Measurements from ENCODE around the gene AREL1.

Gene AREL1

DNA sequence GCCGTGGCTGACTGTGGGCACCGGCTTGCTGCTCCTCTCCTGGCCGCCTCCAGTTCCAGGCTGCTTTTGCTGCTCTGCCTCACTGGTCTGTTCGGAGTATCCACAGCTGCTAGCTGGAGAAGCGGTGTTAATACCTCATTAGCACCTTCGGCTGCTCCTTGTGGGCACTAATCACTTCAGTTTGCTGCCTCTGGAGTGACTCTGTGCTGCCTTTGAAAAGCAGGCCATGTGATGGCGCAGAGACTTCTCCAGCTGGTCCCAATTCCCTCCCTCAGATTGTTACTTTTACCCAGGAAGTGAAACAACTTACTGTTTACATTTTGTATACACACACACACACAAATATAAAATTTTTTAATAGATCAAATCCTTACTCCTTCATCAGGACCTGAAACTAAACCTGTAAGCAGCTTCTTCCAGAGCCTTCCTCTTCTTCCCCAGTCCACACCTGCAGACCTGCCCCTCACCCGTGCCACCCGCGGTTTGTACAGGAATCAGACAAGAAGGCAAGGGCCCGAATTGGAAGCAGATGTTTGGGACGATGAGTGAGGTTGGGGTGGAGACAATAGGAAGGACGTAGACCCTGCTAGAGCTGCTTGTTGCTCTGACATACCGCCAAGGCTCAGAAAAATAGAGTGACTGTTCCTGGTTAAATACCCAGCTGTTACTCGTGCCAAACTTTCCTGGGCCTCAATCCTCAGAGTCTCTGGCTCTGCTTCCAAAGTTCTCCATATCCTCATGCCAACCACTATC lies 59.3 kb downstream of the AREL1 start (continued):
- TF ChIP-seq ZNF174 (tag by site-specific recombination; IDR thresholded peaks at IDR 0.05) (no peak), ZNF768 (tag by site-specific recombination; IDR thresholded peaks at IDR 0.05) (no peak)
- TF ChIP-seq, protein P1, sequence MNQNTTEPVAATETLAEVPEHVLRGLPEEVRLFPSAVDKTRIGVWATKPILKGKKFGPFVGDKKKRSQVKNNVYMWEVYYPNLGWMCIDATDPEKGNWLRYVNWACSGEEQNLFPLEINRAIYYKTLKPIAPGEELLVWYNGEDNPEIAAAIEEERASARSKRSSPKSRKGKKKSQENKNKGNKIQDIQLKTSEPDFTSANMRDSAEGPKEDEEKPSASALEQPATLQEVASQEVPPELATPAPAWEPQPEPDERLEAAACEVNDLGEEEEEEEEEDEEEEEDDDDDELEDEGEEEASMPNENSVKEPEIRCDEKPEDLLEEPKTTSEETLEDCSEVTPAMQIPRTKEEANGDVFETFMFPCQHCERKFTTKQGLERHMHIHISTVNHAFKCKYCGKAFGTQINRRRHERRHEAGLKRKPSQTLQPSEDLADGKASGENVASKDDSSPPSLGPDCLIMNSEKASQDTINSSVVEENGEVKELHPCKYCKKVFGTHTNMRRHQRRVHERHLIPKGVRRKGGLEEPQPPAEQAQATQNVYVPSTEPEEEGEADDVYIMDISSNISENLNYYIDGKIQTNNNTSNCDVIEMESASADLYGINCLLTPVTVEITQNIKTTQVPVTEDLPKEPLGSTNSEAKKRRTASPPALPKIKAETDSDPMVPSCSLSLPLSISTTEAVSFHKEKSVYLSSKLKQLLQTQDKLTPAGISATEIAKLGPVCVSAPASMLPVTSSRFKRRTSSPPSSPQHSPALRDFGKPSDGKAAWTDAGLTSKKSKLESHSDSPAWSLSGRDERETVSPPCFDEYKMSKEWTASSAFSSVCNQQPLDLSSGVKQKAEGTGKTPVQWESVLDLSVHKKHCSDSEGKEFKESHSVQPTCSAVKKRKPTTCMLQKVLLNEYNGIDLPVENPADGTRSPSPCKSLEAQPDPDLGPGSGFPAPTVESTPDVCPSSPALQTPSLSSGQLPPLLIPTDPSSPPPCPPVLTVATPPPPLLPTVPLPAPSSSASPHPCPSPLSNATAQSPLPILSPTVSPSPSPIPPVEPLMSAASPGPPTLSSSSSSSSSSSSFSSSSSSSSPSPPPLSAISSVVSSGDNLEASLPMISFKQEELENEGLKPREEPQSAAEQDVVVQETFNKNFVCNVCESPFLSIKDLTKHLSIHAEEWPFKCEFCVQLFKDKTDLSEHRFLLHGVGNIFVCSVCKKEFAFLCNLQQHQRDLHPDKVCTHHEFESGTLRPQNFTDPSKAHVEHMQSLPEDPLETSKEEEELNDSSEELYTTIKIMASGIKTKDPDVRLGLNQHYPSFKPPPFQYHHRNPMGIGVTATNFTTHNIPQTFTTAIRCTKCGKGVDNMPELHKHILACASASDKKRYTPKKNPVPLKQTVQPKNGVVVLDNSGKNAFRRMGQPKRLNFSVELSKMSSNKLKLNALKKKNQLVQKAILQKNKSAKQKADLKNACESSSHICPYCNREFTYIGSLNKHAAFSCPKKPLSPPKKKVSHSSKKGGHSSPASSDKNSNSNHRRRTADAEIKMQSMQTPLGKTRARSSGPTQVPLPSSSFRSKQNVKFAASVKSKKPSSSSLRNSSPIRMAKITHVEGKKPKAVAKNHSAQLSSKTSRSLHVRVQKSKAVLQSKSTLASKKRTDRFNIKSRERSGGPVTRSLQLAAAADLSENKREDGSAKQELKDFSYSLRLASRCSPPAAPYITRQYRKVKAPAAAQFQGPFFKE (tag by site-specific recombination; IDR thresholded peaks at IDR 0.05; ENCODE audit: borderline replicate concordance): no peak

DNA sequence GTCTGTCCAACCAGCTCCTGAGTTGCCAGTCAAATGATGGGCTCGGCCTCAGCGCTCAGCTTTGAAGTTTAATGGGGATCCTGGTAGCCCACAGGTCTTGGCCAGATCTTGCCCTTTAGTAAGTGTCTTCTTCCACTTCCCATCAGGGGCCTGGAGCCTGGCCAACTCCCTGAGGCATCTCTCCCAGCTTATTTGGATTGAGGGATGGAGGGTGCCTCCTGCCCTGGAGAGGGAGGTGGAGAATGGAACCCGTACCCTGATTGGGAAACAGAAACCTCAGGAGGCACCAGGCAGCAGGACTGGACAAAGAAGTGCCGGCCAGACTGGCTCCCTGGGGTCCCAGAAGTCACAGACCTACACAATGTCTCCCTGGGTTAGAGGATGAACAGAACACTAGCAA lies 60.3 kb downstream of the AREL1 start:
- Histone ChIP-seq H3K9me3 (ENCODE audit: control insufficient read depth, insufficient read depth, low read depth, low read length) (no peaks in the 10 kb centered on the region), H3K36me3 (ENCODE audit: control insufficient read depth in 2 of 2, insufficient read depth in 1 of 2, low read length in 2 of 2) (peaks cover 0 to 13% of the 10 kb centered on the region in 2 experiments; a peak in 2 of 3 replicates), H3K4me1 (ENCODE audit: control insufficient read depth, insufficient read depth, low read length) (peaks cover 10% of the 10 kb centered on the region), H3K27ac (ENCODE audit: extremely low read depth, low read depth, low read length) (peak overlapping the region; percentile 13; the same call in 1 of the 2 replicates), H3K4me3 (ENCODE audit: low read depth, low read length) (no peak overlapping the region)
- POLR2A ChIA-PET: no interaction called here
- TF ChIP-seq ZIC2 (tag by site-specific recombination; IDR thresholded peaks at IDR 0.05): 0 out of 2 replicates have a peak, but pooled peaks have one; percentile 23
- TF ChIP-seq, protein P2, sequence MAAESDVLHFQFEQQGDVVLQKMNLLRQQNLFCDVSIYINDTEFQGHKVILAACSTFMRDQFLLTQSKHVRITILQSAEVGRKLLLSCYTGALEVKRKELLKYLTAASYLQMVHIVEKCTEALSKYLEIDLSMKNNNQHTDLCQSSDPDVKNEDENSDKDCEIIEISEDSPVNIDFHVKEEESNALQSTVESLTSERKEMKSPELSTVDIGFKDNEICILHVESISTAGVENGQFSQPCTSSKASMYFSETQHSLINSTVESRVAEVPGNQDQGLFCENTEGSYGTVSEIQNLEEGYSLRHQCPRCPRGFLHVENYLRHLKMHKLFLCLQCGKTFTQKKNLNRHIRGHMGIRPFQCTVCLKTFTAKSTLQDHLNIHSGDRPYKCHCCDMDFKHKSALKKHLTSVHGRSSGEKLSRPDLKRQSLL (tag by site-specific recombination; IDR thresholded peaks at IDR 0.05): no peak
- CTCF ChIA-PET: interaction anchor here (0.9 kb wide), 1 partner anchor 44 kb away, joined by 3 read pairs; no protein-coding TSS in a partner anchor

DNA sequence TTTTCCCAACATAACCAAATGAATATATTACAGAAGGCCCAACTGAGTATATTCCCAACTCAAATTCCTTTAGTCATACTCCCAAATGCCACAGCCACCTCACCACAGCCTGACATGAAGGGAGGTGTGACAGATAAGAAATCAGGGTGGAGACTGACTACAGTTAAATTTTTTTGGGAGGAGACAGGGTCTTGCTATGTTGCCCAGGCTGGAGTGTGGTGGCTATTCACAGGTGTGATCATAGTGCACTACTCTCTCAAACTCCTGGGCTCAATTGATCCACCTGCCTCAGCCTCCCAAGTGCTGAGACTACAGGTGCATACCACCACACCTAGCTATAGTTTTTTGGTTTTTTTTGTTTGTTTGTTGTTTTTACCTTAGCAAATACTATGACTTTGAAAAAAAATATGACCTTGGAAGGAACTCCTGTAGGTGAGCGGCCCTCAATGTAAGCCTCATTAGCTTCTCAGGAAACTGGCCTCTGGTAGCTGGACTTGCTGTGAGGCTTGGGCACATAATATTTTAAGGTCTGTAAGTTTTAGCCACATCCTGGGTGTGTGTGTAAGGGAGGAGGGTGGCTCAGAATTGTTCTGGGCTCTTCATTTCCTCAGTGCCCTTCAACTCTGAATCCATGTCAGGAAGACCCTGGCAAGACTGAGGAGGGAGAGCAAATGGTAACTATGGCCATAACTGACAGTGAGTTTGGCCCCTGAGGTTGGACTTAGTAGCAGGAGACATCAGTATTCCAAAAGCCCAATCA lies 61.8 kb downstream of the AREL1 start:
- H3K4me1 ChIP-seq (ENCODE audit: control insufficient read depth, insufficient read depth, low read length): peaks cover 12% of the 10 kb centered on the region
- CTCF ChIA-PET: interaction anchor here (1.1 to 1.2 kb wide), 2 partner anchors 28 to 42 kb away, joined by 3 to 4 read pairs; no protein-coding TSS in a partner anchor
- no peak overlapping the region for H3K27ac ChIP-seq (ENCODE audit: extremely low read depth, low read depth, low read length)
- no peak overlapping the region for H3K4me3 ChIP-seq (ENCODE audit: low read depth, low read length)
- POLR2A ChIA-PET: no interaction called here
- peaks cover 0 to 4% of the 10 kb centered on the region in 2 experiments; a peak in 1 of 3 replicates for H3K36me3 ChIP-seq (ENCODE audit: control insufficient read depth in 2 of 2, insufficient read depth in 1 of 2, low read length in 2 of 2)
- TF ChIP-seq ZNF768 (tag by site-specific recombination; IDR thresholded peaks at IDR 0.05): no peak
- TF ChIP-seq ZNF121 (tag by site-specific recombination; IDR thresholded peaks at IDR 0.05): peak; percentile 60
- no peaks in the 10 kb centered on the region for H3K9me3 ChIP-seq (ENCODE audit: control insufficient read depth, insufficient read depth, low read depth, low read length)

DNA sequence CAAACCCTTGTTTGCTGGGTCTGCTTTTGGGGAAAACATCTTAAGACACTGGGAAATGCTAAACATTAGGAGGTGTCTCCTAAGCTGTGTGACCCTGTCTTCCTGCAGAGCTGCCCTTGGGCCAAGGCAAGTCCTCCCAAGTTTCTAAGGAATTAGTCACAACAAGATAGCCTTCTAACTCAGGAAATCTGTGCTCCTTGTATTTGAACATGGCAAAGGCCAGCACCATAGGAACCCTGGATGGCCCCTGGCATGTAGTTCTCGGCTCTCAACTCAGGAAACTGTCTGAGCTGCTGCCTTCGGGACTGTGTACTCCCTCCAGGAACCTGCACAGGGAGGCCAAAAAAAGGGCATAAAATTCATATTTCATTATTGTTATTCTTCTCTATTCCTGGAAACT lies 63.2 kb downstream of the AREL1 start:
- CTCF ChIA-PET: interaction anchor here (0.5 to 0.7 kb wide), 2 partner anchors 14 to 180 kb away, joined by 3 to 4 read pairs; no protein-coding TSS in a partner anchor
- Histone ChIP-seq H3K36me3 (ENCODE audit: control insufficient read depth in 2 of 2, insufficient read depth in 1 of 2, low read length in 2 of 2) (peaks cover 0 to 4% of the 10 kb centered on the region in 2 experiments; a peak in 1 of 3 replicates), H3K9me3 (ENCODE audit: control insufficient read depth, insufficient read depth, low read depth, low read length) (no peaks in the 10 kb centered on the region), H3K4me1 (ENCODE audit: control insufficient read depth, insufficient read depth, low read length) (peaks cover 12% of the 10 kb centered on the region), H3K27ac (ENCODE audit: extremely low read depth, low read depth, low read length) (no peak overlapping the region), H3K4me3 (ENCODE audit: low read depth, low read length) (no peak overlapping the region)
- POLR2A ChIA-PET: no interaction called here
- TF ChIP-seq ZNF473 (tag by site-specific recombination; IDR thresholded peaks at IDR 0.05): no peak
- TF ChIP-seq, protein P3, sequence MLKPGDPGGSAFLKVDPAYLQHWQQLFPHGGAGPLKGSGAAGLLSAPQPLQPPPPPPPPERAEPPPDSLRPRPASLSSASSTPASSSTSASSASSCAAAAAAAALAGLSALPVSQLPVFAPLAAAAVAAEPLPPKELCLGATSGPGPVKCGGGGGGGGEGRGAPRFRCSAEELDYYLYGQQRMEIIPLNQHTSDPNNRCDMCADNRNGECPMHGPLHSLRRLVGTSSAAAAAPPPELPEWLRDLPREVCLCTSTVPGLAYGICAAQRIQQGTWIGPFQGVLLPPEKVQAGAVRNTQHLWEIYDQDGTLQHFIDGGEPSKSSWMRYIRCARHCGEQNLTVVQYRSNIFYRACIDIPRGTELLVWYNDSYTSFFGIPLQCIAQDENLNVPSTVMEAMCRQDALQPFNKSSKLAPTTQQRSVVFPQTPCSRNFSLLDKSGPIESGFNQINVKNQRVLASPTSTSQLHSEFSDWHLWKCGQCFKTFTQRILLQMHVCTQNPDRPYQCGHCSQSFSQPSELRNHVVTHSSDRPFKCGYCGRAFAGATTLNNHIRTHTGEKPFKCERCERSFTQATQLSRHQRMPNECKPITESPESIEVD (tag by site-specific recombination; IDR thresholded peaks at IDR 0.05): no peak
- no peak for TF ChIP-seq ZNF311 (tag by site-specific recombination; IDR thresholded peaks at IDR 0.05; ENCODE audit: borderline replicate concordance)
- TF ChIP-seq, protein P4, sequence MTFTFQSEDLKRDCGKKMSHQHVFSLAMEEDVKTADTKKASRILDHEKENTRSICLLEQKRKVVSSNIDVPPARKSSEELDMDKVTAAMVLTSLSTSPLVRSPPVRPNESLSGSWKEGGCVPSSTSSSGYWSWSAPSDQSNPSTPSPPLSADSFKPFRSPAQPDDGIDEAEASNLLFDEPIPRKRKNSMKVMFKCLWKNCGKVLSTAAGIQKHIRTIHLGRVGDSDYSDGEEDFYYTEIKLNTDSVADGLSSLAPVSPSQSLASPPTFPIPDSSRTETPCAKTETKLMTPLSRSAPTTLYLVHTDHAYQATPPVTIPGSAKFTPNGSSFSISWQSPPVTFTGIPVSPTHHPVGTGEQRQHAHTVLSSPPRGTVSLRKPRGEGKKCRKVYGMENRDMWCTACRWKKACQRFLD (tag by site-specific recombination; IDR thresholded peaks at IDR 0.05): no peak
- TF ChIP-seq, protein P5, sequence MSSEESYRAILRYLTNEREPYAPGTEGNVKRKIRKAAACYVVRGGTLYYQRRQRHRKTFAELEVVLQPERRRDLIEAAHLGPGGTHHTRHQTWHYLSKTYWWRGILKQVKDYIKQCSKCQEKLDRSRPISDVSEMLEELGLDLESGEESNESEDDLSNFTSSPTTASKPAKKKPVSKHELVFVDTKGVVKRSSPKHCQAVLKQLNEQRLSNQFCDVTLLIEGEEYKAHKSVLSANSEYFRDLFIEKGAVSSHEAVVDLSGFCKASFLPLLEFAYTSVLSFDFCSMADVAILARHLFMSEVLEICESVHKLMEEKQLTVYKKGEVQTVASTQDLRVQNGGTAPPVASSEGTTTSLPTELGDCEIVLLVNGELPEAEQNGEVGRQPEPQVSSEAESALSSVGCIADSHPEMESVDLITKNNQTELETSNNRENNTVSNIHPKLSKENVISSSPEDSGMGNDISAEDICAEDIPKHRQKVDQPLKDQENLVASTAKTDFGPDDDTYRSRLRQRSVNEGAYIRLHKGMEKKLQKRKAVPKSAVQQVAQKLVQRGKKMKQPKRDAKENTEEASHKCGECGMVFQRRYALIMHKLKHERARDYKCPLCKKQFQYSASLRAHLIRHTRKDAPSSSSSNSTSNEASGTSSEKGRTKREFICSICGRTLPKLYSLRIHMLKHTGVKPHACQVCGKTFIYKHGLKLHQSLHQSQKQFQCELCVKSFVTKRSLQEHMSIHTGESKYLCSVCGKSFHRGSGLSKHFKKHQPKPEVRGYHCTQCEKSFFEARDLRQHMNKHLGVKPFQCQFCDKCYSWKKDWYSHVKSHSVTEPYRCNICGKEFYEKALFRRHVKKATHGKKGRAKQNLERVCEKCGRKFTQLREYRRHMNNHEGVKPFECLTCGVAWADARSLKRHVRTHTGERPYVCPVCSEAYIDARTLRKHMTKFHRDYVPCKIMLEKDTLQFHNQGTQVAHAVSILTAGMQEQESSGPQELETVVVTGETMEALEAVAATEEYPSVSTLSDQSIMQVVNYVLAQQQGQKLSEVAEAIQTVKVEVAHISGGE (tag by site-specific recombination; conservative IDR thresholded peaks at IDR 0.05; ENCODE audit: low read depth): no peak
- TF ChIP-seq SCRT1 (tag by site-specific recombination; IDR thresholded peaks at IDR 0.05; ENCODE audit: borderline replicate concordance): no peak
